HG02763 (cell line): Measurements from ENCODE around the gene CSF3.

Source experiments
- ATAC-seq: cut with Tn5 transposase; IDR thresholded peaks from one replicate; pipeline ENCODE4 v1.9.1; 2021; ENCODE audit warnings: mild to moderate bottlenecking, moderate library complexity; ENCODE audit not compliant: unreplicated experiment

Gene CSF3

GRCh38 chr17:40060887-40061608 lies 45.8 kb downstream of the CSF3 start:
- no peak for ATAC-seq

- no peak for ATAC-seq
Observed at GRCh38 chr17:40061609-40062038, 46.4 kb downstream of the CSF3 start.

GRCh38 chr17:40062329-40063186 lies 47.3 kb downstream of the CSF3 start, which contains the start of gene THRA:
TSS of gene THRA (plus strand) at chr17:40062965. CDS start at chr17:40074489, 11,524 bp downstream.
- ATAC-seq = peak; percentile 60

GRCh38 chr17:40063187-40063771 lies 48.0 kb downstream of the CSF3 start:
- peak; percentile 18 for ATAC-seq

- no peak for ATAC-seq
Observed at GRCh38 chr17:40063901-40064531, 48.8 kb downstream of the CSF3 start.

GRCh38 chr17:40064971-40065768 lies 49.9 kb downstream of the CSF3 start:
- ATAC-seq = no peak

- no peak for ATAC-seq
Observed at GRCh38 chr17:40065769-40066510, 50.7 kb downstream of the CSF3 start.
